ENCODE data around the gene PCMTD2. TPM values are rescaled to one million over a fixed set of nuclear protein-coding genes. Genes with fewer than 3 reads are reported as not detected.

PCMTD2 gene
- polyA plus RNA-seq, 2 of the 4 experiments (the other 2 are of a cell fraction) = 19.9 to 41.8 TPM

DNA sequence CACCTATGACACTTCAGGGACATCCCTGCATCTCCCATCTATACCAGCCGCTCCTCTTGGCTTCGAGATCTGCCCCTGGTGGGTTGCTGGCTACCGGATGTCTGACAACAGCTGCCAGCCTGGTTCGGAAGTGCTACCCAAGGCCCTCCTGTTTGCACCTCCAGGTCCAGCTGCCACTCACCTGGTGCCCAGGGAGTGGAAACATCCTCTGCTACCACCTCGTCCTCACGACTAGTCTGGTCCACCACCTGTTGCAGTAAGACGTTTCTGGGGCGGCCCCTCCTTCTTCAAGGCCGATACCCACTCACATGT lies 8.3 kb upstream of the PCMTD2 start:
- Histone ChIP-seq H3K4me1 (no peaks in the 10 kb centered on the region), H3K27ac (no peak overlapping the region), H3K4me2 (no peak overlapping the region), H3K9me3 (no peaks in the 10 kb centered on the region), H3K4me3 (no peak overlapping the region)
- WGBS (ENCODE audit: missing lambda C conversion rate) = 30% methylated on average over 9 of the region's 9 CpGs
- POLR2A ChIA-PET = no interaction called here
- FAIRE-seq (no peak), DNase-seq (ENCODE audit: low read depth in 1 of 2, low spot score in 1 of 2) (no peak), ATAC-seq (no peak)
- TF ChIP-seq ZFP36 (IDR thresholded peaks at IDR 0.05; ENCODE audit: borderline replicate concordance, partially characterized antibody) (no peak), SREBF2 (IDR thresholded peaks at IDR 0.05) (no peak), HOXA7 (CRISPR knock-in tag; IDR thresholded peaks at IDR 0.05) (no peak), GATA3 (IDR thresholded peaks at IDR 0.05; ENCODE audit: borderline replicate concordance) (no peak), EP300 (IDR thresholded peaks at IDR 0.05) (no peak), EHF (CRISPR knock-in tag; IDR thresholded peaks at IDR 0.05) (no peak), RCOR1 (IDR thresholded peaks at IDR 0.05; ENCODE audit: low read depth, low read length) (no peak), HOXB13 (CRISPR knock-in tag; IDR thresholded peaks at IDR 0.05; ENCODE audit: low read depth) (no peak), NR3C1 (IDR thresholded peaks at IDR 0.05) (no peak), TFCP2L1 (CRISPR knock-in tag; IDR thresholded peaks at IDR 0.05) (no peak), FOXS1 (CRISPR knock-in tag; IDR thresholded peaks at IDR 0.05) (no peak)
- TF ChIP-seq, protein P1, sequence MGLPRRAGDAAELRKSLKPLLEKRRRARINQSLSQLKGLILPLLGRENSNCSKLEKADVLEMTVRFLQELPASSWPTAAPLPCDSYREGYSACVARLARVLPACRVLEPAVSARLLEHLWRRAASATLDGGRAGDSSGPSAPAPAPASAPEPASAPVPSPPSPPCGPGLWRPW (IDR thresholded peaks at IDR 0.05) = no peak
- TF ChIP-seq, protein P2, sequence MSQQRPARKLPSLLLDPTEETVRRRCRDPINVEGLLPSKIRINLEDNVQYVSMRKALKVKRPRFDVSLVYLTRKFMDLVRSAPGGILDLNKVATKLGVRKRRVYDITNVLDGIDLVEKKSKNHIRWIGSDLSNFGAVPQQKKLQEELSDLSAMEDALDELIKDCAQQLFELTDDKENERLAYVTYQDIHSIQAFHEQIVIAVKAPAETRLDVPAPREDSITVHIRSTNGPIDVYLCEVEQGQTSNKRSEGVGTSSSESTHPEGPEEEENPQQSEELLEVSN (IDR thresholded peaks at IDR 0.05; ENCODE audit: borderline replicate concordance, low read depth) = no peak
- TF ChIP-seq, protein P3, sequence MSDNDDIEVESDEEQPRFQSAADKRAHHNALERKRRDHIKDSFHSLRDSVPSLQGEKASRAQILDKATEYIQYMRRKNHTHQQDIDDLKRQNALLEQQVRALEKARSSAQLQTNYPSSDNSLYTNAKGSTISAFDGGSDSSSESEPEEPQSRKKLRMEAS (IDR thresholded peaks at IDR 0.05) = no peak
- TF ChIP-seq, protein P4, sequence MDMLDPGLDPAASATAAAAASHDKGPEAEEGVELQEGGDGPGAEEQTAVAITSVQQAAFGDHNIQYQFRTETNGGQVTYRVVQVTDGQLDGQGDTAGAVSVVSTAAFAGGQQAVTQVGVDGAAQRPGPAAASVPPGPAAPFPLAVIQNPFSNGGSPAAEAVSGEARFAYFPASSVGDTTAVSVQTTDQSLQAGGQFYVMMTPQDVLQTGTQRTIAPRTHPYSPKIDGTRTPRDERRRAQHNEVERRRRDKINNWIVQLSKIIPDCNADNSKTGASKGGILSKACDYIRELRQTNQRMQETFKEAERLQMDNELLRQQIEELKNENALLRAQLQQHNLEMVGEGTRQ (IDR thresholded peaks at IDR 0.05) = no peak
- TF ChIP-seq, protein P5, sequence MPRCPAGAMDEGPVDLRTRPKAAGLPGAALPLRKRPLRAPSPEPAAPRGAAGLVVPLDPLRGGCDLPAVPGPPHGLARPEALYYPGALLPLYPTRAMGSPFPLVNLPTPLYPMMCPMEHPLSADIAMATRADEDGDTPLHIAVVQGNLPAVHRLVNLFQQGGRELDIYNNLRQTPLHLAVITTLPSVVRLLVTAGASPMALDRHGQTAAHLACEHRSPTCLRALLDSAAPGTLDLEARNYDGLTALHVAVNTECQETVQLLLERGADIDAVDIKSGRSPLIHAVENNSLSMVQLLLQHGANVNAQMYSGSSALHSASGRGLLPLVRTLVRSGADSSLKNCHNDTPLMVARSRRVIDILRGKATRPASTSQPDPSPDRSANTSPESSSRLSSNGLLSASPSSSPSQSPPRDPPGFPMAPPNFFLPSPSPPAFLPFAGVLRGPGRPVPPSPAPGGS (IDR thresholded peaks at IDR 0.05) = no peak
- TF ChIP-seq, protein P6, sequence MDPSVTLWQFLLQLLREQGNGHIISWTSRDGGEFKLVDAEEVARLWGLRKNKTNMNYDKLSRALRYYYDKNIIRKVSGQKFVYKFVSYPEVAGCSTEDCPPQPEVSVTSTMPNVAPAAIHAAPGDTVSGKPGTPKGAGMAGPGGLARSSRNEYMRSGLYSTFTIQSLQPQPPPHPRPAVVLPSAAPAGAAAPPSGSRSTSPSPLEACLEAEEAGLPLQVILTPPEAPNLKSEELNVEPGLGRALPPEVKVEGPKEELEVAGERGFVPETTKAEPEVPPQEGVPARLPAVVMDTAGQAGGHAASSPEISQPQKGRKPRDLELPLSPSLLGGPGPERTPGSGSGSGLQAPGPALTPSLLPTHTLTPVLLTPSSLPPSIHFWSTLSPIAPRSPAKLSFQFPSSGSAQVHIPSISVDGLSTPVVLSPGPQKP (IDR thresholded peaks at IDR 0.05; ENCODE audit: low read depth, low read length) = no peak
- CTCF ChIA-PET = no interaction called here

DNA sequence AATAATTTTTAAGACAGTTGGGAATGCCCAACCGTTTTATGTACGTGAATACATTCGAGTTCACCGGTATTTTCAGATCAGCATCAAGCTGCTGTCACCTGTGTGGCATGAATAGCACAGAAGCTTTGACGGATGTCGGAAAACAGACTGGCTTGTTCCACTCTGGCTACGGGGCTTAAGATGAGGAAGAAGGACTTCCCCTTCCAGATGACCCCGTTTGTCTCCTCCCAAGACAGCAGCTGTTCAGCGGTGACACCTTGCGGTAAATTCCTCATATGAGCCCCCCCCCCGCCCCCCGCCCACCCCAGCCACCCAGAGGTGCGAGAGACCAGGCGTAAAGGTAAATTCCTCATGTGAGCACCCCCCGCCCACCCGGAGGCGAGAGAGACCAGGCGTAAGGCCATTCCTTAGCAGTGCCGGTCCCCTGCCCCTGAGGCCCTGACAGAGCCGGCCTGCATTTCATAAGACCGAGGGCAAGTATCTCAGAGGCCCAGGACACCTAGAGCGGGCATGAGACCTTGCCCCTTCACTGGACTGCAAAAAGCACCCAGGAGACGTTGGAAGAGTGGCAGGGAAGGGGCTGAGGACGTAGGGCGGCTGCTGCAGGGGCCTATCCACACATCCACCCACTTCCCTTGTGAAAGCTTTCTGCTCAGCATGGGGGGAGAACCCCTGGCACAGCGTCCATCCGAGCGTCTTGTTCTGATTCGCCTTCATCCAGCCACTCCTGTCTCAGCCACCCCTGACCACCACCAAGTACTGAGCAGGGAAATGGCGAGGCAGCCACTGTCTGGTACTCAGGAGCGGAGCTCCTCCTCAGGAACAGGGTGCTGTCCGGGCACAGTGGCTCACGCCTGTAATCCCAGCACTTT lies 7.3 kb upstream of the PCMTD2 start:
- DNase-seq (ENCODE audit: low read depth in 1 of 2, low spot score in 1 of 2) = no peak
- no peak overlapping the region for H3K27ac ChIP-seq
- no peak for ATAC-seq
- no peaks in the 10 kb centered on the region for H3K9me3 ChIP-seq
- WGBS (ENCODE audit: missing lambda C conversion rate) = 56% methylated on average over 19 of the region's 33 CpGs
- no peak for FAIRE-seq
- ChIA-PET CTCF (no interaction called here), POLR2A (no interaction called here)
- H3K4me3 ChIP-seq = no peak overlapping the region
- H3K4me2 ChIP-seq = no peak overlapping the region
- H3K4me1 ChIP-seq = no peaks in the 10 kb centered on the region
- no peak for TF ChIP-seq CEBPB (IDR thresholded peaks at IDR 0.05)
- no peak for TF ChIP-seq KDM5A (IDR thresholded peaks at IDR 0.05)
- no peak for TF ChIP-seq MAZ (IDR thresholded peaks at IDR 0.05; ENCODE audit: borderline replicate concordance, low read depth, low read length)
- TF ChIP-seq, protein P6 (IDR thresholded peaks at IDR 0.05; ENCODE audit: low read depth, low read length) = no peak
- TF ChIP-seq, protein P1 (IDR thresholded peaks at IDR 0.05) = no peak
- TF ChIP-seq PHF8 (IDR thresholded peaks at IDR 0.05; ENCODE audit: borderline replicate concordance, low read depth) = no peak
- no peak for TF ChIP-seq RFX5 (IDR thresholded peaks at IDR 0.05)
- no peak for TF ChIP-seq BHLHE40 (IDR thresholded peaks at IDR 0.05; ENCODE audit: low read depth, low read length)
- no peak for TF ChIP-seq EP300 (IDR thresholded peaks at IDR 0.05)
- no peak for TF ChIP-seq FOSB (CRISPR knock-in tag; IDR thresholded peaks at IDR 0.05)
- TF ChIP-seq, protein P7, sequence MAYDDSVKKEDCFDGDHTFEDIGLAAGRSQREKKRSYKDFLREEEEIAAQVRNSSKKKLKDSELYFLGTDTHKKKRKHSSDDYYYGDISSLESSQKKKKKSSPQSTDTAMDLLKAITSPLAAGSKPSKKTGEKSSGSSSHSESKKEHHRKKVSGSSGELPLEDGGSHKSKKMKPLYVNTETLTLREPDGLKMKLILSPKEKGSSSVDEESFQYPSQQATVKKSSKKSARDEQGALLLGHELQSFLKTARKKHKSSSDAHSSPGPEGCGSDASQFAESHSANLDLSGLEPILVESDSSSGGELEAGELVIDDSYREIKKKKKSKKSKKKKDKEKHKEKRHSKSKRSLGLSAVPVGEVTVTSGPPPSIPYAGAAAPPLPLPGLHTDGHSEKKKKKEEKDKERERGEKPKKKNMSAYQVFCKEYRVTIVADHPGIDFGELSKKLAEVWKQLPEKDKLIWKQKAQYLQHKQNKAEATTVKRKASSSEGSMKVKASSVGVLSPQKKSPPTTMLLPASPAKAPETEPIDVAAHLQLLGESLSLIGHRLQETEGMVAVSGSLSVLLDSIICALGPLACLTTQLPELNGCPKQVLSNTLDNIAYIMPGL (CRISPR knock-in tag; IDR thresholded peaks at IDR 0.05; ENCODE audit: borderline replicate concordance) = no peak
- TF ChIP-seq, protein P8, sequence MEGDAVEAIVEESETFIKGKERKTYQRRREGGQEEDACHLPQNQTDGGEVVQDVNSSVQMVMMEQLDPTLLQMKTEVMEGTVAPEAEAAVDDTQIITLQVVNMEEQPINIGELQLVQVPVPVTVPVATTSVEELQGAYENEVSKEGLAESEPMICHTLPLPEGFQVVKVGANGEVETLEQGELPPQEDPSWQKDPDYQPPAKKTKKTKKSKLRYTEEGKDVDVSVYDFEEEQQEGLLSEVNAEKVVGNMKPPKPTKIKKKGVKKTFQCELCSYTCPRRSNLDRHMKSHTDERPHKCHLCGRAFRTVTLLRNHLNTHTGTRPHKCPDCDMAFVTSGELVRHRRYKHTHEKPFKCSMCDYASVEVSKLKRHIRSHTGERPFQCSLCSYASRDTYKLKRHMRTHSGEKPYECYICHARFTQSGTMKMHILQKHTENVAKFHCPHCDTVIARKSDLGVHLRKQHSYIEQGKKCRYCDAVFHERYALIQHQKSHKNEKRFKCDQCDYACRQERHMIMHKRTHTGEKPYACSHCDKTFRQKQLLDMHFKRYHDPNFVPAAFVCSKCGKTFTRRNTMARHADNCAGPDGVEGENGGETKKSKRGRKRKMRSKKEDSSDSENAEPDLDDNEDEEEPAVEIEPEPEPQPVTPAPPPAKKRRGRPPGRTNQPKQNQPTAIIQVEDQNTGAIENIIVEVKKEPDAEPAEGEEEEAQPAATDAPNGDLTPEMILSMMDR (IDR thresholded peaks at IDR 0.05) = no peak
- TF ChIP-seq MYC (IDR thresholded peaks at IDR 0.05; ENCODE audit: borderline replicate concordance, low read length) = no peak
